Liver (tissue), 9 donors: ENCODE results near the gene DNAJB11. TPM values are rescaled to one million over a fixed set of nuclear protein-coding genes. Genes with fewer than 3 reads are reported as not detected.

ENCODE experiments used
- DNase-seq: peaks from one replicate; pipeline ENCODE4 v3.0.0-alpha.2; 2017; ENCODE audit warnings: low spot score
- H3K27ac ChIP-seq, 2 donors: one replicate each; pipeline ENCODE4 v1.7.0; 2013; ENCODE audit warnings: inconsistent platforms in 2 of 2, low read length in 2 of 2, control low read depth in 1 of 2, low read depth in 1 of 2, mild to moderate bottlenecking in 1 of 2
- H3K27me3 ChIP-seq, 4 donors: one replicate each; pipeline versions ENCODE4 v1.6.1 to v1.7.0; 2013; ENCODE audit warnings: low read length in 3 of 4, inconsistent platforms in 1 of 4, mild to moderate bottlenecking in 1 of 4, moderate library complexity in 1 of 4; ENCODE audit not compliant: control insufficient read depth in 4 of 4, insufficient read depth in 4 of 4
- H3K36me3 ChIP-seq, 4 donors: one replicate each; pipeline versions ENCODE4 v1.6.1 to v1.7.0; 2013; ENCODE audit warnings: low read length in 3 of 4, mild to moderate bottlenecking in 3 of 4, low read depth in 1 of 4, moderate library complexity in 1 of 4; ENCODE audit not compliant: control insufficient read depth in 4 of 4, insufficient read depth in 3 of 4
- H3K4me1 ChIP-seq, 4 donors: one replicate each; pipeline versions ENCODE4 v1.6.1 to v1.7.0; 2013; ENCODE audit warnings: low read length in 3 of 4, mild to moderate bottlenecking in 3 of 4, moderate library complexity in 1 of 4; ENCODE audit not compliant: control insufficient read depth in 4 of 4, insufficient read depth in 4 of 4
- H3K4me3 ChIP-seq, 3 donors: one replicate each; pipeline versions ENCODE4 v1.6.1 to v1.7.0; 2013; ENCODE audit warnings: low read length in 3 of 3, control low read depth in 1 of 3, low read depth in 1 of 3, mild to moderate bottlenecking in 1 of 3
- H3K9ac ChIP-seq, 2 donors: one replicate each; pipeline ENCODE4 v1.7.0; 2013; ENCODE audit warnings: low read length in 2 of 2, mild to moderate bottlenecking in 2 of 2, moderate library complexity in 2 of 2, control low read depth in 1 of 2, low read depth in 1 of 2
- H3K9me3 ChIP-seq, 4 donors: one replicate each; pipeline versions ENCODE4 v1.6.1 to v1.7.0; 2013; ENCODE audit warnings: low read length in 3 of 4; ENCODE audit not compliant: control insufficient read depth in 4 of 4
- EGR1 ChIP-seq, 2 donors: IDR thresholded peaks; 2 replicates each; pipeline ENCODE4 v1.6.1; 2016 to 2018; ENCODE audit warnings: antibody characterized with exemption in 2 of 2, low read depth in 2 of 2
- FOXA1 ChIP-seq: IDR thresholded peaks from 2 replicates; pipeline ENCODE4 v1.6.1; 2016; ENCODE audit warnings: antibody characterized with exemption
- FOXA2 ChIP-seq: IDR thresholded peaks from 2 replicates; pipeline ENCODE4 v1.6.1; 2016; ENCODE audit warnings: antibody characterized with exemption
- GABPA ChIP-seq, 2 donors: IDR thresholded peaks in 1 of 2; conservative IDR thresholded peaks in 1 of 2; 2 replicates each; pipeline ENCODE4 v1.6.1; 2016; ENCODE audit warnings: antibody characterized with exemption in 2 of 2, mild to moderate bottlenecking in 1 of 2, moderate library complexity in 1 of 2
- HNF4A ChIP-seq, 2 donors: conservative IDR thresholded peaks; 2 replicates each; pipeline ENCODE4 v1.6.1; 2016; ENCODE audit warnings: antibody characterized with exemption in 2 of 2, mild to moderate bottlenecking in 2 of 2
- NR2F2 ChIP-seq: IDR thresholded peaks from 2 replicates; pipeline ENCODE4 v1.6.1; 2016; ENCODE audit warnings: antibody characterized with exemption
- RAD21 ChIP-seq, 2 donors: IDR thresholded peaks; 2 replicates each; pipeline ENCODE4 v1.6.1; 2016; ENCODE audit warnings: antibody characterized with exemption in 2 of 2, mild to moderate bottlenecking in 2 of 2
- RXRA ChIP-seq, 2 donors: IDR thresholded peaks; 2 replicates each; pipeline ENCODE4 v1.6.1; 2017 to 2018; ENCODE audit warnings: antibody characterized with exemption in 2 of 2, mild to moderate bottlenecking in 1 of 2
- SP1 ChIP-seq: IDR thresholded peaks from 2 replicates; pipeline ENCODE4 v1.6.1; 2018; ENCODE audit warnings: antibody characterized with exemption, mild to moderate bottlenecking
- TAF1 ChIP-seq: conservative IDR thresholded peaks from 2 replicates; pipeline ENCODE4 v1.6.1; 2016; ENCODE audit warnings: antibody characterized with exemption, mild to moderate bottlenecking
- YY1 ChIP-seq: IDR thresholded peaks from 2 replicates; pipeline ENCODE4 v1.6.1; 2016; ENCODE audit warnings: antibody characterized with exemption, mild to moderate bottlenecking
- WGBS: extraction: QIAGEN DNeasy Blood & Tissue Kit; methylation state at CpG from one replicate; pipeline ENCODE4 v1.1.7; 2013; 5-methylcytosine and 5-hydroxymethylcytosine counted together
- polyA plus RNA-seq, 2 donors: library from polyadenylated mRNA; stranded (reverse) in 1 of 2; unstranded in 1 of 2; fragments of 200-250 nt in 1 of 2; fragments of >200 nt in 1 of 2; fragmentation: Nextera tagmentation in 1 of 2; extraction: Ambion mirVana in 1 of 2; gene quantifications; one replicate each; pipeline versions ENCODE4 v1.2.1 to v1.2.3, GENCODE V29; 2013 to 2015
- total RNA-seq, 2 donors: library from RNA; depleted of rRNA; stranded (reverse); fragments of >200 nt; gene quantifications; one replicate each; pipeline ENCODE4 v1.2.3, GENCODE V29; 2014
- TF ChIP-seq, protein P1 (sequence below): IDR thresholded peaks from 2 replicates; pipeline ENCODE4 v1.6.1; 2016; ENCODE audit warnings: antibody characterized with exemption
- TF ChIP-seq, protein P2 (sequence below): IDR thresholded peaks from 2 replicates; pipeline ENCODE4 v1.6.1; 2016; ENCODE audit warnings: antibody characterized with exemption, mild to moderate bottlenecking
- TF ChIP-seq, protein P3 (sequence below): IDR thresholded peaks from 2 replicates; pipeline ENCODE4 v1.6.1; 2016; ENCODE audit warnings: antibody characterized with exemption
- TF ChIP-seq, protein P4 (sequence below): fragments of 150-350 bp; IDR thresholded peaks from 2 replicates; pipeline ENCODE4 v1.5.1; 2017; ENCODE audit warnings: improper control_type of control experiment, low read depth, low read length; ENCODE audit not compliant: missing input control
- donor health status: healthy.
- donor health status: healthy.
- donor health status: healthy.
- donor health status: healthy.
- donor health status: healthy.

DNAJB11 gene
- total and polyA plus RNA-seq, 4 donors: 30.2 to 101 (median 56.0) TPM

DNA sequence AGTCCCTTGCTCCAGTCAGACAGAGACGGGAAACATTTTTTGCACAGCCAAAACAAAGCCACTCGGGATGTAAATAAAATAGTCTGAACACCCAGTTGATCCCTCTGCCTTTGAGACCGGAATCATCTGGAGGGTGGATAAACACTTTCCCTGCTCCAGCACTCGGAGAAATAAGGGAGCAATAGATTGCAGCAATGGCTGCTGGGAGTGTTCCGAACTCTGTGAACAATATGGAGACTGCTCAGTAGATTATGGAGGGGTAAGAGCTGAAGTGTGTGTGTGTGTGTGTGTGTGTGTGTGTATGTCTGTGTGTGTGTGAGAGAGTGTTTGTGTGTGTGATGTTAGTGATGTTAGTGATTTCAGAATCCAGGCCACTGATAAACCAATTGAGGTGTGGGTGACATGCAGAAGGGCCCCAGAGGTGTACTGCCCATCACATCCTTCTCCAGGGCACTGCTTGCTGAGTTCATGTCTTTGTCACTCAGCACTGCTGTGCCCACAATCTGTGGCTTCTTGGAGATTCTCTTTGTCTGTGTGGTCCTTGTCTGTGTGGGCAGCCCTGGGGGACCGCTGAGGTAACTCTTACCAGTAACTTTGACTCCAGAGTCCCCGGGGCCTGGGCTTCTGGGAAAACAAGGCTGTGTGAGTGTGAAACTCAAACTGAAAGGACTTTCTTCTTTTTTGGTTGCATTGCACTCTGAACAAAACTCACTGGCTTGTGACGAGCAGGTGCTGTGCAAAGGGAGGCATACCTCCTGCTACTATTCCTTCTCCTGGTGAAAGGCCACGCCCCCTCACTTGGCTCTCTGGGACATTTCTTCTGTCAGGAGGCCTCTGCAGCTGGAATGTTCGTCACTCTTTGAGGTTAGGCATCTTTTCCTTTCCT is 49.3 kb upstream of the DNAJB11 start:
- Histone ChIP-seq H3K36me3 (no peaks in the 10 kb centered on the region), H3K4me1 (peaks cover 0 to 4% (median under 1%) of the 10 kb centered on the region in 4 donors), H3K27ac (no peak overlapping the region), H3K4me3 (no peak overlapping the region), H3K27me3 (no peaks in the 10 kb centered on the region), H3K9me3 (peaks cover 0 to 3% (median 0%) of the 10 kb centered on the region in 4 donors), H3K9ac (no peak overlapping the region)
- no peak for TF ChIP-seq GABPA (IDR thresholded peaks at IDR 0.05 in 1 of 2, conservative IDR thresholded peaks at IDR 0.05 in 1 of 2)
- 85% methylated on average over 10 of the region's 10 CpGs for WGBS
- DNase-seq: no peak

DNA sequence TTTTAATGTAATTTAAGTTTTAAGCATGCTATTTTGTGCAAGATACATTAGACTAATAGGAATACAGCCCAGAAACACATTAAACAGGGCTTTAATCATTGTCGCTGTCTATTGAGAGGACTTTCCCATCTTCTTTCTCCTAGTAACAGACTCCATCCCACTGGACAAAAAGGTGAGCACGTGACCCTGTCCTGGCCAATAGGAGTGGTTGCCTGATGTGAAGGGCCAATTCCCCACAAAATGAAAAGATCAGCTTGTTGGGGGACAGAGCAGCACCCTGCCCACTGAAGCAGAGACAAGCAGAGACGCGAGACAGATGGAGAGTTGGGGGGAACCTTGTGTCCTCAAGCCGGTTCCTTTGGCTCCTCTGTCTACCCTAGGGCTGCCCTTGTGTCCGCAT is 47.5 kb upstream of the DNAJB11 start:
- 94% methylated on average over 6 of the region's 6 CpGs for WGBS
- TF ChIP-seq, protein P1, sequence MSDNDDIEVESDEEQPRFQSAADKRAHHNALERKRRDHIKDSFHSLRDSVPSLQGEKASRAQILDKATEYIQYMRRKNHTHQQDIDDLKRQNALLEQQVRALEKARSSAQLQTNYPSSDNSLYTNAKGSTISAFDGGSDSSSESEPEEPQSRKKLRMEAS: no peak
- TF ChIP-seq FOXA2 (no peak), EGR1 (IDR thresholded peaks at IDR 0.05; ENCODE audit: low read depth in 2 of 2) (no peak), RXRA (IDR thresholded peaks at IDR 0.05) (no peak), RAD21 (IDR thresholded peaks at IDR 0.05) (no peak), HNF4A (conservative IDR thresholded peaks at IDR 0.05) (no peak), SP1 (no peak), NR2F2 (no peak), TAF1 (no peak), YY1 (no peak), FOXA1 (no peak)
- TF ChIP-seq, protein P2, sequence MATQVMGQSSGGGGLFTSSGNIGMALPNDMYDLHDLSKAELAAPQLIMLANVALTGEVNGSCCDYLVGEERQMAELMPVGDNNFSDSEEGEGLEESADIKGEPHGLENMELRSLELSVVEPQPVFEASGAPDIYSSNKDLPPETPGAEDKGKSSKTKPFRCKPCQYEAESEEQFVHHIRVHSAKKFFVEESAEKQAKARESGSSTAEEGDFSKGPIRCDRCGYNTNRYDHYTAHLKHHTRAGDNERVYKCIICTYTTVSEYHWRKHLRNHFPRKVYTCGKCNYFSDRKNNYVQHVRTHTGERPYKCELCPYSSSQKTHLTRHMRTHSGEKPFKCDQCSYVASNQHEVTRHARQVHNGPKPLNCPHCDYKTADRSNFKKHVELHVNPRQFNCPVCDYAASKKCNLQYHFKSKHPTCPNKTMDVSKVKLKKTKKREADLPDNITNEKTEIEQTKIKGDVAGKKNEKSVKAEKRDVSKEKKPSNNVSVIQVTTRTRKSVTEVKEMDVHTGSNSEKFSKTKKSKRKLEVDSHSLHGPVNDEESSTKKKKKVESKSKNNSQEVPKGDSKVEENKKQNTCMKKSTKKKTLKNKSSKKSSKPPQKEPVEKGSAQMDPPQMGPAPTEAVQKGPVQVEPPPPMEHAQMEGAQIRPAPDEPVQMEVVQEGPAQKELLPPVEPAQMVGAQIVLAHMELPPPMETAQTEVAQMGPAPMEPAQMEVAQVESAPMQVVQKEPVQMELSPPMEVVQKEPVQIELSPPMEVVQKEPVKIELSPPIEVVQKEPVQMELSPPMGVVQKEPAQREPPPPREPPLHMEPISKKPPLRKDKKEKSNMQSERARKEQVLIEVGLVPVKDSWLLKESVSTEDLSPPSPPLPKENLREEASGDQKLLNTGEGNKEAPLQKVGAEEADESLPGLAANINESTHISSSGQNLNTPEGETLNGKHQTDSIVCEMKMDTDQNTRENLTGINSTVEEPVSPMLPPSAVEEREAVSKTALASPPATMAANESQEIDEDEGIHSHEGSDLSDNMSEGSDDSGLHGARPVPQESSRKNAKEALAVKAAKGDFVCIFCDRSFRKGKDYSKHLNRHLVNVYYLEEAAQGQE: no peak
- TF ChIP-seq, protein P3, sequence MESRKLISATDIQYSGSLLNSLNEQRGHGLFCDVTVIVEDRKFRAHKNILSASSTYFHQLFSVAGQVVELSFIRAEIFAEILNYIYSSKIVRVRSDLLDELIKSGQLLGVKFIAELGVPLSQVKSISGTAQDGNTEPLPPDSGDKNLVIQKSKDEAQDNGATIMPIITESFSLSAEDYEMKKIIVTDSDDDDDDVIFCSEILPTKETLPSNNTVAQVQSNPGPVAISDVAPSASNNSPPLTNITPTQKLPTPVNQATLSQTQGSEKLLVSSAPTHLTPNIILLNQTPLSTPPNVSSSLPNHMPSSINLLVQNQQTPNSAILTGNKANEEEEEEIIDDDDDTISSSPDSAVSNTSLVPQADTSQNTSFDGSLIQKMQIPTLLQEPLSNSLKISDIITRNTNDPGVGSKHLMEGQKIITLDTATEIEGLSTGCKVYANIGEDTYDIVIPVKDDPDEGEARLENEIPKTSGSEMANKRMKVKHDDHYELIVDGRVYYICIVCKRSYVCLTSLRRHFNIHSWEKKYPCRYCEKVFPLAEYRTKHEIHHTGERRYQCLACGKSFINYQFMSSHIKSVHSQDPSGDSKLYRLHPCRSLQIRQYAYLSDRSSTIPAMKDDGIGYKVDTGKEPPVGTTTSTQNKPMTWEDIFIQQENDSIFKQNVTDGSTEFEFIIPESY: no peak
- TF ChIP-seq, protein P4, sequence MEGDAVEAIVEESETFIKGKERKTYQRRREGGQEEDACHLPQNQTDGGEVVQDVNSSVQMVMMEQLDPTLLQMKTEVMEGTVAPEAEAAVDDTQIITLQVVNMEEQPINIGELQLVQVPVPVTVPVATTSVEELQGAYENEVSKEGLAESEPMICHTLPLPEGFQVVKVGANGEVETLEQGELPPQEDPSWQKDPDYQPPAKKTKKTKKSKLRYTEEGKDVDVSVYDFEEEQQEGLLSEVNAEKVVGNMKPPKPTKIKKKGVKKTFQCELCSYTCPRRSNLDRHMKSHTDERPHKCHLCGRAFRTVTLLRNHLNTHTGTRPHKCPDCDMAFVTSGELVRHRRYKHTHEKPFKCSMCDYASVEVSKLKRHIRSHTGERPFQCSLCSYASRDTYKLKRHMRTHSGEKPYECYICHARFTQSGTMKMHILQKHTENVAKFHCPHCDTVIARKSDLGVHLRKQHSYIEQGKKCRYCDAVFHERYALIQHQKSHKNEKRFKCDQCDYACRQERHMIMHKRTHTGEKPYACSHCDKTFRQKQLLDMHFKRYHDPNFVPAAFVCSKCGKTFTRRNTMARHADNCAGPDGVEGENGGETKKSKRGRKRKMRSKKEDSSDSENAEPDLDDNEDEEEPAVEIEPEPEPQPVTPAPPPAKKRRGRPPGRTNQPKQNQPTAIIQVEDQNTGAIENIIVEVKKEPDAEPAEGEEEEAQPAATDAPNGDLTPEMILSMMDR: no peak
- Histone ChIP-seq H3K4me3 (no peak overlapping the region), H3K4me1 (peaks cover 0 to 4% (median under 1%) of the 10 kb centered on the region in 4 donors), H3K27me3 (no peaks in the 10 kb centered on the region), H3K9ac (no peak overlapping the region), H3K9me3 (no peaks in the 10 kb centered on the region), H3K36me3 (no peaks in the 10 kb centered on the region), H3K27ac (no peak overlapping the region)
- DNase-seq: no peak
